K562 (cell line): ENCODE measurements around the gene EFNB3. TPM values are rescaled to one million over a fixed set of nuclear protein-coding genes. Genes with fewer than 3 reads are reported as not detected.

Experiments
- ATF2 ChIP-seq: sonication (generic); formaldehyde crosslinking; IDR thresholded peaks from 2 replicates; pipeline ENCODE4 v1.8.1; 2022; ENCODE audit warnings: missing genetic modification reagents
- CREB1 ChIP-seq, 2 experiments: sonication (generic) in 1 of 2; formaldehyde crosslinking in 1 of 2; IDR thresholded peaks; 2 replicates each; pipeline versions ENCODE4 v1.6.1 to v1.8.0; 2012 to 2022; ENCODE audit warnings: inconsistent platforms in 1 of 2, mild to moderate bottlenecking in 1 of 2, missing genetic modification reagents in 1 of 2, moderate library complexity in 1 of 2
- CXXC5 ChIP-seq: fragments of 250-450 bp; sonication (Bioruptor Pico); IDR thresholded peaks from 2 replicates; pipeline ENCODE4 v1.8.0; 2022; ENCODE audit warnings: inconsistent platforms, mild to moderate bottlenecking, moderate library complexity
- E2F3 ChIP-seq: fragments of 250-450 bp; sonication (Bioruptor Pico); IDR thresholded peaks from 2 replicates; pipeline ENCODE4 v1.4.0; 2020; ENCODE audit warnings: mild to moderate bottlenecking
- FOS ChIP-seq: IDR thresholded peaks from 3 replicates; pipeline ENCODE4 v1.6.1; 2011; ENCODE audit not compliant: insufficient read length; ENCODE audit errors: extremely low read depth
- FOXK2 ChIP-seq, 2 experiments: fragments of 450-650 bp; IDR thresholded peaks in 1 of 2; conservative IDR thresholded peaks in 1 of 2; 2 replicates each; pipeline ENCODE4 v1.6.1; 2016; ENCODE audit warnings: low read depth in 2 of 2, mild to moderate bottlenecking in 1 of 2
- GMEB1 ChIP-seq: fragments of 250-450 bp; sonication (Bioruptor Pico); IDR thresholded peaks from 2 replicates; pipeline ENCODE4 v1.4.0; 2020; ENCODE audit warnings: mild to moderate bottlenecking
- KAT7 ChIP-seq: sonication (generic); formaldehyde crosslinking; IDR thresholded peaks from 2 replicates; pipeline ENCODE4 v1.8.0; 2022; ENCODE audit warnings: missing genetic modification reagents, mild to moderate bottlenecking, borderline replicate concordance
- KLF1 ChIP-seq: fragments of 450-650 bp; IDR thresholded peaks from 2 replicates; pipeline ENCODE4 v1.6.1; 2016; ENCODE audit warnings: missing genetic modification characterization, missing compliant biosample characterization
- MEF2A ChIP-seq: IDR thresholded peaks from 2 replicates; pipeline ENCODE4 v1.6.1; 2011; ENCODE audit warnings: low read depth, mild to moderate bottlenecking, low read length, moderate library complexity; ENCODE audit not compliant: control insufficient read depth
- NR1H2 ChIP-seq: sonication (generic); formaldehyde crosslinking; IDR thresholded peaks from 2 replicates; pipeline ENCODE4 v1.4.0; 2020; ENCODE audit warnings: mild to moderate bottlenecking, missing genetic modification reagents
- SIX5 ChIP-seq, 2 experiments: IDR thresholded peaks; 2 replicates each; pipeline ENCODE4 v1.6.1; 2011; ENCODE audit warnings: low read length in 2 of 2, borderline replicate concordance in 1 of 2, low read depth in 1 of 2, mild to moderate bottlenecking in 1 of 2, moderate library complexity in 1 of 2; ENCODE audit not compliant: insufficient read depth in 1 of 2
- SNAPC5 ChIP-seq: fragments of 250-450 bp; sonication (Bioruptor Pico); IDR thresholded peaks from 2 replicates; pipeline ENCODE4 v1.8.0; 2021; ENCODE audit warnings: moderate library complexity, mild to moderate bottlenecking, inconsistent platforms
- STAT6 ChIP-seq: sonication (generic); formaldehyde crosslinking; IDR thresholded peaks from 2 replicates; pipeline ENCODE4 v1.8.1; 2023; ENCODE audit warnings: mild to moderate bottlenecking, missing genetic modification reagents
- ZFP91 ChIP-seq: sonication (generic); formaldehyde crosslinking; IDR thresholded peaks from 2 replicates; pipeline ENCODE4 v1.8.0; 2022; ENCODE audit warnings: mild to moderate bottlenecking, missing genetic modification reagents
- ZNF280A ChIP-seq: fragments of 450-650 bp; IDR thresholded peaks from 2 replicates; pipeline ENCODE4 v1.6.1; 2018; ENCODE audit warnings: mild to moderate bottlenecking, low read depth; ENCODE audit not compliant: partially characterized antibody
- ZNF75A ChIP-seq: fragments of 450-650 bp; formaldehyde crosslinking; IDR thresholded peaks from 2 replicates; pipeline ENCODE4 v1.4.0; 2020; ENCODE audit warnings: mild to moderate bottlenecking
- polyA plus RNA-seq, 8 experiments: library from polyadenylated mRNA; depleted of rRNA in 4 of 8; stranded (reverse) in 5 of 8; unstranded in 3 of 8; fragments of >200 nt; fragmentation: Nextera tagmentation in 2 of 8; fragmentation: Illumina TruSeq in 1 of 8; extraction: Ambion mirVana in 2 of 8; extraction: Trizol in 1 of 8; gene quantifications; 2 replicates each; pipeline versions ENCODE4 v1.2.1 to v1.2.3, GENCODE V29; 2011 to 2014; ENCODE audit warnings: inconsistent platforms in 1 of 8, missing spikeins in 1 of 8
- total RNA-seq, 7 experiments: library from RNA; depleted of rRNA in 6 of 7; stranded (reverse); fragments of >200 nt in 6 of 7; fragmentation: Illumina TruSeq in 2 of 7; extraction: Trizol in 2 of 7; gene quantifications; 2 replicates each; pipeline versions ENCODE4 v1.2.1 to v1.2.3, GENCODE V29; 2011 to 2021; ENCODE audit warnings: low replicate concordance in 1 of 7

The EFNB3 gene
- total and polyA plus RNA-seq, 9 of the 15 experiments (the other 6 are each of a cell fraction or from before 2014, with no cell fraction given): not detected

GRCh38 chr17:7716901-7717755 is 12.1 kb downstream of the EFNB3 start, which contains the start of gene DNAH2 (continued):
- no peak for TF ChIP-seq ATF2 (CRISPR knock-in tag)
- TF ChIP-seq SNAPC5: no peak
- no peak for TF ChIP-seq KLF1
- TF ChIP-seq CXXC5 (CRISPR knock-in tag): 0 out of 2 replicates have a peak, but pooled peaks have one; percentile 29
- TF ChIP-seq STAT6 (CRISPR knock-in tag): no peak
- no peak for TF ChIP-seq SIX5 (IDR thresholded peaks at IDR 0.05; ENCODE audit: borderline replicate concordance in 1 of 2, insufficient read depth in 1 of 2, low read depth in 1 of 2, low read length in 2 of 2)
- TF ChIP-seq FOXK2 (conservative IDR thresholded peaks at IDR 0.05 in 1 of 2, IDR thresholded peaks at IDR 0.05 in 1 of 2; ENCODE audit: low read depth in 2 of 2): no peak
- no peak for TF ChIP-seq NR1H2 (CRISPR knock-in tag)
- TF ChIP-seq MEF2A: no peak
- TF ChIP-seq E2F3: no peak
- no peak for TF ChIP-seq ZNF280A
- no peak for TF ChIP-seq ZFP91 (CRISPR knock-in tag)
- TF ChIP-seq FOS: no peak
- no peak for TF ChIP-seq CREB1 (IDR thresholded peaks at IDR 0.05)
- no peak for TF ChIP-seq CREB1 (CRISPR knock-in tag; IDR thresholded peaks at IDR 0.05)
- TF ChIP-seq GMEB1 (CRISPR knock-in tag): no peak
- TF ChIP-seq ZNF75A: no peak
- no peak for TF ChIP-seq KAT7 (CRISPR knock-in tag)
